ENCODE results near the gene PER1.

- TF ChIP-seq CTCF (IDR thresholded peaks at IDR 0.05 in 2 of 3, conservative IDR thresholded peaks at IDR 0.05 in 1 of 3; ENCODE audit: control insufficient read depth in 2 of 3, extremely low read depth in 1 of 3, insufficient read depth in 1 of 3, low read depth in 3 of 3, low read length in 3 of 3) (no peak), MAX (IDR thresholded peaks at IDR 0.05; ENCODE audit: low read depth, low read length) (no peak), SIN3A (IDR thresholded peaks at IDR 0.05; ENCODE audit: low read depth, low read length) (no peak), RFX5 (IDR thresholded peaks at IDR 0.05; ENCODE audit: low read depth, low read length) (no peak)
Observed at GRCh38 chr17:8151641-8152111, 528 bp downstream of the PER1 start.
